ENCODE measurements around the gene ZMAT5. TPM values are rescaled to one million over a fixed set of nuclear protein-coding genes. Genes with fewer than 3 reads are reported as not detected.

The ZMAT5 gene
- total RNA-seq, 1 experiment from 2014 or later: 16.0 TPM

- Histone ChIP-seq H3K4me2 (ENCODE audit: low read length) (no peak overlapping the region), H3K27me3 (ENCODE audit: insufficient read depth, low read length) (no peaks in the 10 kb centered on the region), H3K9me2 (ENCODE audit: insufficient read depth) (no peaks in the 10 kb centered on the region), H4K20me1 (ENCODE audit: insufficient read depth) (no peaks in the 10 kb centered on the region), H3K27ac (ENCODE audit: low read depth, low read length) (no peak overlapping the region), H3K36me3 (ENCODE audit: control insufficient read depth in 1 of 2, insufficient read depth in 2 of 2, low read length in 2 of 2) (no peaks in the 10 kb centered on the region), H3K79me2 (ENCODE audit: insufficient read depth, low read length) (no peaks in the 10 kb centered on the region; the same call in 1 of the 2 replicates), H3K4me1 (ENCODE audit: control insufficient read depth in 1 of 2, insufficient read depth in 2 of 2, low read length in 2 of 2) (no peaks in the 10 kb centered on the region), H2AFZ (ENCODE audit: low read depth, low read length, poor library complexity, severe bottlenecking) (no peak overlapping the region), H3K4me3 (replicated peaks in 1 of 2; ENCODE audit: low read depth in 1 of 2, low read length in 2 of 2) (no peak overlapping the region), H3K9ac (ENCODE audit: low read length) (no peak overlapping the region), H3K9me3 (ENCODE audit: control insufficient read depth in 1 of 2, insufficient read depth in 1 of 2, low read depth in 1 of 2, low read length in 2 of 2) (no peaks in the 10 kb centered on the region)
- ATAC-seq (no peak), DNase-seq (ENCODE audit: low read depth, low spot score) (no peak)
- CTCF ChIA-PET: interaction anchor here (1.2 kb wide), 1 partner anchor 10 kb away, joined by 7 read pairs; no protein-coding TSS in a partner anchor
- intact Hi-C loops (cut with micrococcal nuclease): no loop called here
- TF ChIP-seq EZH2phosphoT487 (IDR thresholded peaks at IDR 0.05; ENCODE audit: borderline replicate concordance): no peak
- TF ChIP-seq YY1 (IDR thresholded peaks at IDR 0.05; ENCODE audit: extremely low read depth, insufficient replicate concordance, low read depth, low read length): no peak
- no peak for TF ChIP-seq REST (IDR thresholded peaks at IDR 0.05; ENCODE audit: low read depth)
- TF ChIP-seq, protein P1, sequence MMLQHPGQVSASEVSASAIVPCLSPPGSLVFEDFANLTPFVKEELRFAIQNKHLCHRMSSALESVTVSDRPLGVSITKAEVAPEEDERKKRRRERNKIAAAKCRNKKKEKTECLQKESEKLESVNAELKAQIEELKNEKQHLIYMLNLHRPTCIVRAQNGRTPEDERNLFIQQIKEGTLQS (IDR thresholded peaks at IDR 0.05): no peak
- no peak for TF ChIP-seq SP1 (IDR thresholded peaks at IDR 0.05; ENCODE audit: low read depth)
- no peak for TF ChIP-seq MAX (IDR thresholded peaks at IDR 0.05)
- TF ChIP-seq ZFX (IDR thresholded peaks at IDR 0.05): no peak
- TF ChIP-seq EGR1 (IDR thresholded peaks at IDR 0.05; ENCODE audit: low read depth): no peak
- no peak for TF ChIP-seq SIN3A (IDR thresholded peaks at IDR 0.05; ENCODE audit: low read depth)
- no peak for TF ChIP-seq CEBPB (IDR thresholded peaks at IDR 0.05; ENCODE audit: low read depth)
- TF ChIP-seq TCF7L2 (IDR thresholded peaks at IDR 0.05; ENCODE audit: borderline replicate concordance, extremely low read depth, insufficient read depth, insufficient read length): no peak
- no peak for TF ChIP-seq SRF (IDR thresholded peaks at IDR 0.05; ENCODE audit: low read depth)
- TF ChIP-seq RAD21 (IDR thresholded peaks at IDR 0.05; ENCODE audit: low read depth): no peak
- BruUV-seq (replicated peaks): no TSS peak
- POLR2A ChIA-PET: no interaction called here
- RAD21 ChIA-PET (ENCODE audit: low non-redundant PET in 1 of 2, low total read pairs in 2 of 2, uncharacterized antibody in 2 of 2, unreplicated experiment in 2 of 2): no interaction called here
These were observed 74.5 kb downstream of the ZMAT5 start for GRCh38 chr22:29692327-29692640.
